GM10248 (cell line): ENCODE results near the gene P2RX1.

ENCODE experiments used
- CTCF ChIA-PET: fragments of 300-600 bp; sonication (Branson Sonifier 250); formaldehyde crosslinking; extraction: SDS; loops from one replicate; lab custom pipeline; 2021; ENCODE audit warnings: antibody characterized with exemption; lab: Yijun Ruan, JAX
- POLR2A ChIA-PET: fragments of 350-650 bp; sonication (Branson Sonifier 250); formaldehyde crosslinking; extraction: SDS; loops from one replicate; lab custom pipeline; 2020; ENCODE audit warnings: antibody characterized with exemption; lab: Yijun Ruan, JAX
- DNase-seq: peaks from one replicate; pipeline ENCODE4 v3.0.0; 2012; ENCODE audit errors: extremely low spot score
- TF ChIP-seq, protein P1 (sequence below): IDR thresholded peaks from 2 replicates; pipeline ENCODE4 v1.5.1; 2012; ENCODE audit warnings: mild to moderate bottlenecking, low read depth; ENCODE audit errors: extremely low read depth, missing control alignments, control extremely low read depth

Gene P2RX1

DNA sequence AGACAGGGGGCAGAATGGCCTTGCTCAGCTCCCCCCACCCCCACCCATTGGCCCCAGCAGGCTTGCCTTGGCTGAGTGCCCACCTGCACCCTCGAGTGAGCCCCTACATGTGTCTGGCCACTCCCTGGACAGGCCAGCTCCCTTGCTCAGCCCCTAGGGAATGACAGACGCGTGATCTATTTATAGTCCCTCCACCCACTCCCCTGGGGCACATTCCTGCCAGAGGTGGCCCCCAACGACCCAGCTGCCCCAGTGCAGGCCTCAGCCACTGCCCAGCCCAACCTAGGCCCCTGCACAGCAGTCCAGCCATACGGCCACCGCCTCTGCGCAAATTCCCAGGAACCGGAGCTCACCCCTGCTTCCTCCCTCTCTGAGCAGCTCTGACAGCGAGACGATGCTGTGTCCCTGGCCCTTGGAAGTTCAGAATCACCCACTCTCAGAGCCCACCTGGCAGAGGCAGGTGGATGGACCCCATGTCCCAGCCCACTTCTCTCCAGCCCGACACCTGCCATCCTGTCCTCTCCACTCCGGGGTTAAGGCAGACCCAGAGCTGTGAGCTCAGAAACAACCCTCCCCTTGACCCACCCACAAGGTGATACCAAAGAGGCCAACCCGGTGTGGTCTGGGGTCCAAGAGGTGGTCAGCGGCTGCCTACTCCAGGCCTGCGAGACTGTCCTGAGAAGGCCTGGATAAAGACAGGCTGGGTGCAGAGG, 11.5 kb upstream of the P2RX1 start:
- CTCF ChIA-PET: interaction anchor here (0.9 to 2.1 kb wide), 4 partner anchors 12 to 146 kb away, joined by 3 to 8 read pairs (median 4); partner anchors contain the start of gene P2RX1
- TF ChIP-seq, protein P1, sequence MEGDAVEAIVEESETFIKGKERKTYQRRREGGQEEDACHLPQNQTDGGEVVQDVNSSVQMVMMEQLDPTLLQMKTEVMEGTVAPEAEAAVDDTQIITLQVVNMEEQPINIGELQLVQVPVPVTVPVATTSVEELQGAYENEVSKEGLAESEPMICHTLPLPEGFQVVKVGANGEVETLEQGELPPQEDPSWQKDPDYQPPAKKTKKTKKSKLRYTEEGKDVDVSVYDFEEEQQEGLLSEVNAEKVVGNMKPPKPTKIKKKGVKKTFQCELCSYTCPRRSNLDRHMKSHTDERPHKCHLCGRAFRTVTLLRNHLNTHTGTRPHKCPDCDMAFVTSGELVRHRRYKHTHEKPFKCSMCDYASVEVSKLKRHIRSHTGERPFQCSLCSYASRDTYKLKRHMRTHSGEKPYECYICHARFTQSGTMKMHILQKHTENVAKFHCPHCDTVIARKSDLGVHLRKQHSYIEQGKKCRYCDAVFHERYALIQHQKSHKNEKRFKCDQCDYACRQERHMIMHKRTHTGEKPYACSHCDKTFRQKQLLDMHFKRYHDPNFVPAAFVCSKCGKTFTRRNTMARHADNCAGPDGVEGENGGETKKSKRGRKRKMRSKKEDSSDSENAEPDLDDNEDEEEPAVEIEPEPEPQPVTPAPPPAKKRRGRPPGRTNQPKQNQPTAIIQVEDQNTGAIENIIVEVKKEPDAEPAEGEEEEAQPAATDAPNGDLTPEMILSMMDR: no peak
- DNase-seq: no peak
- POLR2A ChIA-PET: no interaction called here

DNA sequence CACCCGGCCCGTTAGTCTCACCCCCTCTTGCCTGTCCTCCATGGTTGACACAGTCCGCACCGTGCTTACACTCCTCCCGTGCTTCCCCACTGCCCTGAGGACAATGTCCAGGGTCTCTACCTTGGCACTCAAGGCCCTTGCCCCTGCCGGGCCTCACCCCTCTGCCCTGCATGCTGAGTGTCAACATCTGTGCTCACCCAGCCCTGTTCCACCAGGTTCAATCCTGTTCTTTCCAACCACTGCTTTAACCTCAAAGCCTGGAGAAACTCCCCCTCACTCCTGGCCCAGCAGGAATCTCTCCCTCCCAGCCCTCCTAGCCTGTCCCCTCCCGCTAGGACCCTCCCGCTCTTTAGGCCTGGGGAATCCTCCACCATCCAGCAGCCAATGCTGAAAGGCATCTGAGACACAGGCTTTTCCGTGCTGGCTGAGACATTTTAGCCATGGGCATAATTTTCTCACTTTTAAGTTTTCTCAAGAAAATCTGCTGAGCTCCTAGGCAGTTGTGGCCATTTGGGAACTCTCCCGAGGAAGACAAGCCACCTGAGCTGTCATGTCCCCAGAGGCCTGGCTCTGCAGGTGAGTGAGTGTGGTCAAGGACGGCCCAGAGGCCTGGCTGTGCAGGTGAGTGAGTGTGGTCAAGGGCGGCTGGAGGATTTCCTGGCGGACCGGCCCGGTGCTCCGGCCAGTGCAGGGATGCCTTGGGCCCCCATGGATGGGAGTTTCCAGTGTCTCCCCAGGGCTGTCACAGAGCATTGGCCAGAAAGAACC, 10.8 kb upstream of the P2RX1 start:
- POLR2A ChIA-PET: no interaction called here
- TF ChIP-seq, protein P1: no peak
- no peak for DNase-seq
- CTCF ChIA-PET: interaction anchor here (0.9 to 6.8 kb wide), 5 partner anchors 11 to 147 kb away, joined by 3 to 50 read pairs (median 4); partner anchors contain the start of gene P2RX1

DNA sequence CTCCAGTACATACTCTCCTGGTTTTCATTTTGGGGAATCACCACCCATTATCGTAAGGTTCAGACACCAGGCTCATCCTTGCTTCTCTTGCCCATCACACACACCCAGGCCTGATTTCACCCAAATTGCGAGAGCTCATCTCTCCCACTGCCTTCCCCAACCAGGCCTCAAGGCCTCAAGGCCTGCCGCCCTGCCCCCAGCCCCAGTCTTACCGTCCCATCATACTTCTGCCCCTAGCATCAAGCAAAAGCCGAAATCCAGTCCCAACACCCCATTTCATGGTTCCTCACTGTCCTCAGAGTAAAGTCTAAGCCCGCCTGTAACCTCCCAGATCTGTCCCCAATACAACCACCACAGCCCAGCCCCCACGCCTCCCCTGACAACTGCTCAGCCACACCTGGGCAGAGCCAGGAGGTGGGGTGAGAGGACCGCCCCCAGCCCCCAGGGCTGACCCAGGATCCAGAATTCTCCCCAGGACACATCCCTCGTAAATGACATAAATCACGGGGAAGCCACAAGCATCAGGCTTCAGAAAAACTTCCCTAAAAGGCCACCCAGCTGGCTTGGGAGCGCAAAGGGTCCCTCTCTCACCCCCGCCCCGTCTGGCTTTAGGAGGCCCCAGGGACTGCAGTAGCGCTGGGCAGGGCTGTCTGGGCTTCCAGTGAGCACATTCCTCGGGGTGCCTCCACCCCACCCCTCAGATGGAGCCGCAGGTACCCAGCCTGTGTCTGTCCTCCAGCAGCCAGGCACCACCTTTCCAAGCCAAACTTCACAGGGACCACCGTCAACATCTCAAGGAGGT, 9.6 kb upstream of the P2RX1 start:
- ChIA-PET POLR2A (no interaction called here), CTCF (interaction anchor here (6.8 kb wide), 1 partner anchor 12 kb away, joined by 50 read pairs; the partner anchor contains the start of gene P2RX1)
- TF ChIP-seq, protein P1: no peak
- DNase-seq: no peak

DNA sequence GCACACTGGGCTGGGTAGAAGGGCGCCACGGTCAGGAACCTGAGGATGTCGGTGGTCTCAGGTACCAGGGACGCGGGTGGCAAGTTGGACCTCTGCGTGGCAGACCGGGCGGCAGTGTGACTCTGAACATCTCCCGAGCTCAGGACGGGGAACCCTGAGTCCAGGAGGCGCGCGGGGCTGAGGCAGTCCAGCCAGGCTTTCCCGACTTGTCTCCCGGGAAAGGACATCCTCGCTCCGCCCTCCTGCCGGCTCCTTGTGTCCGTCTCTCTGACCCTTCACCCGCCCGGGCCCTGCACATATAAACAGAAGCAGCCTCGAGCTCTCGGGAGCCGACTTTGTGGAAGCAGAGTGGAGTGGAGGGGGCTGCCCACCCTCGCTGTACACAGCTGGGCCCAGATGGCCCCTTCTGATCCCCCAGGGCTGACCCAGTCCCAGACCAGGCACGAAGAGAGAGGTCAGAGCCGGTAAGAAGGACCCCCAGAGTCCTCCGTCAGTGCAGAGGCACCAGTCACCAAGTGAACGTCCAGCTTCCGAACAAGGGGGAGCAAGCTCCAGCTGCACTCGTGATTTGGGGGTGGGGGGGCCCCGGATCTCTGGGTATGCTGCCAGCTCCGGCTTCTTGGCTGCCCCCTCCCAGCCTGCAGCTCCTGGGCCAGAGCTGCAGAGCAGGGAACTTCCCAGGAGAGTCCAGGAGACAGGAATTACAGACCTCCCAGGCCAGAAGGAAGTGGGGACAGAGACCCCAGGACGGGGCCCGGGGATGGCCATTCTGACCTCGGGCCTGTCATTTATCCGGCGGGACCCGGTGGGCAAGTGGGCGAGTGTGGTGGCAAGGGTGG, 8.5 kb upstream of the P2RX1 start:
- ChIA-PET POLR2A (no interaction called here), CTCF (interaction anchor here (1.0 to 6.8 kb wide), 2 partner anchors 10 to 11 kb away, joined by 3 to 50 read pairs; partner anchors contain the start of gene P2RX1)
- no peak for DNase-seq
- TF ChIP-seq, protein P1: no peak

DNA sequence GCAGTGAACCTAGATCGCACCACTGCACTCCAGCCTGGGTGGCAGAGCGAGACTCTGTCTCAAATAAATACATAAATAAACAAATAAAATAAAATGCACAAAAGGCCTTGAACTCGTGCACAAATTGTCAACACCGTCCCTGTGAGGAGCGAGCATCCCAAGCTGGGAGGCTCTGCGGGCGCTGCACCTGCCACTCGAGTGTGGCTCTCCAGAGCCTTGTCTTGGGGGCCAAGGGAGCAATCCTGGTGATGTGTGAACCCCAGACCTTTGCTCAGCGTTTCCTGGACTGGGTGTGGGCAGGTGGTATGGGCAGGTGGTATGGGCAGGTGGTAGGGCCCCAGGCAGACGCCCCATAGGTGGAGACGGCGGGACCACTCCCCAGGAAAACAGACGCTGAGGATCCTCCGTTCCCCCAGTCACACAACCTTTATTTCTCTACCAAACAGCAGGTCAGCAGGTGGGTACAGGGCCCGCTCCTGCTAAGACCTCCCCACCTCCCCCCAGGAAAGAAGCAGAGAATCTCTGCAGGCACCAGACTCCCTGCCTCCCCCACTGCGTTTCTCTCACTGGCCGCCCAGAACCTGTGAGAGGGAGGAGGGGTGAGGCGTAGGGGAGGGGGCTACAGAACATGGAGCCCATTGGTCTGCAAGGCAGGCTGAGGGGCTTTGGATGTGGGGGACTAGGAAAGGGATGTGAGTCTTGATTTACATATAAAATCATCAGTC, 7.4 kb upstream of the P2RX1 start:
- POLR2A ChIA-PET: no interaction called here
- CTCF ChIA-PET: interaction anchor here (1.0 to 6.8 kb wide), 3 partner anchors 10 to 80 kb away, joined by 3 to 50 read pairs (median 3); partner anchors contain the start of gene P2RX1
- TF ChIP-seq, protein P1: no peak
- DNase-seq: no peak
